Small intestine (tissue), 7 donors: Measurements from ENCODE around the gene ACTRT2. TPM values are rescaled to one million over a fixed set of nuclear protein-coding genes. Genes with fewer than 3 reads are reported as not detected.

ENCODE experiments used
- DNase-seq, 2 donors: peaks; one replicate each; pipeline versions ENCODE4 v3.0.0 to v3.0.0-alpha.2; 2013
- FAIRE-seq: peaks from 2 replicates; lab custom pipeline; 2012; peaks lifted over from hg19 to GRCh38; lab: Jason Lieb, UNC
- H3K27ac ChIP-seq, 3 donors: one replicate each; pipeline ENCODE4 v1.5.1; 2013; ENCODE audit warnings: low read length in 2 of 3, mild to moderate bottlenecking in 2 of 3, control low read depth in 1 of 3, inconsistent platforms in 1 of 3, low read depth in 1 of 3, moderate library complexity in 1 of 3
- H3K27me3 ChIP-seq, 3 donors: one replicate each; pipeline ENCODE4 v1.6.1; 2013; ENCODE audit warnings: low read length in 3 of 3, inconsistent platforms in 1 of 3; ENCODE audit not compliant: control insufficient read depth in 3 of 3, insufficient read depth in 3 of 3
- H3K36me3 ChIP-seq, 3 donors: one replicate each; pipeline ENCODE4 v1.6.1; 2013; ENCODE audit warnings: low read length in 3 of 3, inconsistent platforms in 1 of 3, low read depth in 1 of 3, mild to moderate bottlenecking in 1 of 3, moderate library complexity in 1 of 3; ENCODE audit not compliant: control insufficient read depth in 3 of 3, insufficient read depth in 2 of 3
- H3K4me1 ChIP-seq, 3 donors: one replicate each; pipeline ENCODE4 v1.6.1; 2013; ENCODE audit warnings: low read length in 2 of 3, inconsistent platforms in 1 of 3, low read depth in 1 of 3, mild to moderate bottlenecking in 1 of 3, moderate library complexity in 1 of 3; ENCODE audit not compliant: control insufficient read depth in 3 of 3, insufficient read depth in 2 of 3
- H3K4me3 ChIP-seq, 3 donors: one replicate each; pipeline ENCODE4 v1.5.1; 2013; ENCODE audit warnings: low read length in 3 of 3, control low read depth in 1 of 3, inconsistent platforms in 1 of 3, low read depth in 1 of 3, mild to moderate bottlenecking in 1 of 3, moderate library complexity in 1 of 3
- H3K9me3 ChIP-seq, 2 donors: one replicate each; pipeline ENCODE4 v1.6.1; 2013; ENCODE audit warnings: low read depth in 1 of 2, low read length in 1 of 2; ENCODE audit not compliant: control insufficient read depth in 2 of 2, insufficient read depth in 1 of 2
- WGBS, 3 donors: extraction: QIAGEN DNeasy Blood & Tissue Kit; methylation state at CpG; one replicate each; pipeline ENCODE4 v1.1.7; 2013; 5-methylcytosine and 5-hydroxymethylcytosine counted together
- polyA plus RNA-seq, 4 donors: library from polyadenylated mRNA; stranded (reverse) in 3 of 4; unstranded in 1 of 4; fragments of 200-250 nt in 3 of 4; fragments of 120-200 nt in 1 of 4; gene quantifications; one replicate each; pipeline versions ENCODE4 v1.2.1 to v1.2.3, GENCODE V29; 2013
- donor health status: healthy with polysubstance abuse.
- donor health status: control.
- donor health status: control.
- donor health status: Bipolar disorder and iron deficiency.
- donor health status: healthy.

Gene ACTRT2
- polyA plus RNA-seq, 4 donors: not detected

- DNase-seq: no peak
- FAIRE-seq: no peak
These were observed 21.2 kb downstream of the ACTRT2 start for GRCh38 chr1:3042481-3042880.

GRCh38 chr1:3049164-3049563, 27.9 kb downstream of the ACTRT2 start:
- H3K36me3 ChIP-seq: no peaks in the 10 kb centered on the region
- peaks cover 0 to 4% (median 0%) of the 10 kb centered on the region in 3 donors for H3K27me3 ChIP-seq
- DNase-seq (no peak), FAIRE-seq (no peak)
- no peak overlapping the region for H3K27ac ChIP-seq
- no peaks in the 10 kb centered on the region for H3K4me1 ChIP-seq
- no peak overlapping the region for H3K4me3 ChIP-seq
- 76 to 80% (median 78%) methylated on average over 7 of the region's 7 CpGs for WGBS, 3 donors
- H3K9me3 ChIP-seq: peaks cover 0 to 7% of the 10 kb centered on the region in 2 donors

More at GRCh38 chr1:3042481-3042880, 21.2 kb downstream of the ACTRT2 start:
- H3K4me1 ChIP-seq: no peaks in the 10 kb centered on the region
- H3K36me3 ChIP-seq: no peaks in the 10 kb centered on the region
- H3K4me3 ChIP-seq: no peak overlapping the region
- 88 to 91% (median 90%) methylated on average over 9 of the region's 9 CpGs for WGBS, 3 donors
- peaks cover 0 to 2% (median 0%) of the 10 kb centered on the region in 3 donors for H3K27me3 ChIP-seq
- H3K27ac ChIP-seq: no peak overlapping the region
- no peaks in the 10 kb centered on the region for H3K9me3 ChIP-seq

- Histone ChIP-seq H3K27ac (no peak overlapping the region), H3K9me3 (peaks cover 0 to 7% of the 10 kb centered on the region in 2 donors), H3K4me1 (no peaks in the 10 kb centered on the region), H3K4me3 (no peak overlapping the region), H3K27me3 (peaks cover 0 to 2% (median 0%) of the 10 kb centered on the region in 3 donors), H3K36me3 (no peaks in the 10 kb centered on the region)
- no peak for FAIRE-seq
- WGBS, 3 donors: 69 to 87% (median 86%) methylated on average over 2 of the region's 2 CpGs
- DNase-seq: no peak
These were observed 28.6 kb downstream of the ACTRT2 start for GRCh38 chr1:3049905-3050304.

DNA sequence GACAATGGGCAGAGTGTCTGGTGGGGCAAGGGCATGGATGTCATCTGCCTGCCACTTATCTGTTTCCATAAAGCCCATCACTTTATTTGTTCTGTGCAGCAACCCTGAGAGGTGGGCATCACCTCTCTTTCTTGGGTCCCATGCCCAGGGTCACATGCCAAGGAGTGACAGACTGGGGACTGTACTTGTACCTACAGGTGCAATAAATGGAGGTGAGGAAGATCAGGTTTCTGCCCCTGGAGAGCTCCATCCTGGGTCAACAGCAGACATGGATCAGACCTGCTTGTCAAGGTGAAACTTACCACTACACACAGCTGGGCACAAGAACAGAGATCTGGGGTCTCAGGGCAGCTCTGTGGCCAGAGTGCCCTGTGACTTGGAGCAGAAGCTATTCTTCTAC, 29.3 kb downstream of the ACTRT2 start:
- no peak overlapping the region for H3K27ac ChIP-seq
- H3K9me3 ChIP-seq: peaks cover 0 to 7% of the 10 kb centered on the region in 2 donors
- H3K4me3 ChIP-seq: no peak overlapping the region
- H3K36me3 ChIP-seq: no peaks in the 10 kb centered on the region
- peaks cover 0 to 2% (median 0%) of the 10 kb centered on the region in 3 donors for H3K27me3 ChIP-seq
- no peak for FAIRE-seq
- DNase-seq: no peak
- H3K4me1 ChIP-seq: no peaks in the 10 kb centered on the region

DNA sequence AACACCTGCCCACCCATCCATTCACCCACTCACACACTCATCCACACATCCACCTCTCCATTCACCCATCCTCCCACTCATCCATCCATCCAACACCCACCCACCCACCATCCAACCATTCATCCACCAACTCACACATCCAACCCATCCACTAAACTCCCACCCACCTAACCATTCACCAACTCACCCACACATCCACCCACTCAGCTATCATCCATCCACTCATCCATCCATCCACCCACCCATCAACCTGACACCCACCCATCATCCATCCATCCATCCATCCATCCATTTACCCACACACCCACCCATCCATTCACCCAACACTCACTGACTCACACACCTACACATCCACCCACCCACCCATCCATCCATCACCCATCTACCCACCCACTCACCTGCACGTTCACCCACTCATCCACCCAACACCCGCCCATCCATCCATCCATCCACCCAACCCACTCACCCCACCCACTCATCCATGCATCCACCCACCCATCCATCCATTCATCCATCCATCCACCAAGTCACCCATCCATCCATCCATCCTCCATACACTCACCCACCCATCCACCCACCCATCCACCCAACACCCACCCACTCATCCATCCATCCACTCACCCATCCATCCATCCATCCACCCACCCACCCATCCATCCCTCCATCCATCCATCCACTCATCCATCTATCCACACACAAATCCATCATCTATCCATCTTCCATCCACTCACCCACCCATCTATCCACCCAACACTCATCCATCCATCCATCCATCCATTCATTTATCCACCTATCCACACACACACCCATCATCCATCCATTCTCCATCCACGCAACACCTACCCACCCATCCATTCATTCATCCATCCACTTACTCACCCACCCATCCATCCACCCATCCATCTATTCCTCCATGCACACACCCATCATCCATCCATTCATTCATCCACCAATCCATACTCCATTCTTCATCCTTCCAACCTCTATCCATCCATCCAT, 30.3 kb downstream of the ACTRT2 start:
- no peaks in the 10 kb centered on the region for H3K4me1 ChIP-seq
- WGBS, 3 donors: 82 to 88% (median 86%) methylated on average over 3 of the region's 3 CpGs
- peaks cover 0 to 7% of the 10 kb centered on the region in 2 donors for H3K9me3 ChIP-seq
- H3K27ac ChIP-seq: no peak overlapping the region
- H3K4me3 ChIP-seq: no peak overlapping the region
- FAIRE-seq (no peak), DNase-seq (no peak)
- peaks cover 0 to 2% (median 0%) of the 10 kb centered on the region in 3 donors for H3K27me3 ChIP-seq
- no peaks in the 10 kb centered on the region for H3K36me3 ChIP-seq

- WGBS, 3 donors: 87 to 96% (median 94%) methylated on average over 4 to 5 of the region's 5 CpGs
- peaks cover 0 to 2% (median 0%) of the 10 kb centered on the region in 3 donors for H3K27me3 ChIP-seq
- peaks cover 0 to 7% of the 10 kb centered on the region in 2 donors for H3K9me3 ChIP-seq
- no peak overlapping the region for H3K4me3 ChIP-seq
- no peak for DNase-seq
- H3K27ac ChIP-seq: no peak overlapping the region
- no peaks in the 10 kb centered on the region for H3K36me3 ChIP-seq
- no peaks in the 10 kb centered on the region for H3K4me1 ChIP-seq
- no peak for FAIRE-seq
These were observed 31.2 kb downstream of the ACTRT2 start for GRCh38 chr1:3052501-3052900.

- FAIRE-seq (no peak), DNase-seq (no peak)
- Histone ChIP-seq H3K4me3 (no peak overlapping the region), H3K36me3 (no peaks in the 10 kb centered on the region), H3K4me1 (no peaks in the 10 kb centered on the region), H3K9me3 (peaks cover 0 to 7% of the 10 kb centered on the region in 2 donors), H3K27me3 (peaks cover 0 to 2% (median 0%) of the 10 kb centered on the region in 3 donors), H3K27ac (no peak overlapping the region)
- whole genome bisulfite sequencing, 3 donors: 90 to 93% (median 90%) methylated on average over 9 of the region's 9 CpGs
These were observed 32.2 kb downstream of the ACTRT2 start for GRCh38 chr1:3053366-3053980.

- Histone ChIP-seq H3K4me3 (no peak overlapping the region), H3K4me1 (no peaks in the 10 kb centered on the region), H3K36me3 (no peaks in the 10 kb centered on the region), H3K27ac (no peak overlapping the region), H3K9me3 (peaks cover 0 to 7% of the 10 kb centered on the region in 2 donors), H3K27me3 (peaks cover 0 to 2% (median 0%) of the 10 kb centered on the region in 3 donors)
- 83 to 85% (median 85%) methylated on average over 6 of the region's 6 CpGs for WGBS, 3 donors
- DNase-seq (no peak), FAIRE-seq (no peak)
These were observed 32.7 kb downstream of the ACTRT2 start for GRCh38 chr1:3053986-3054385.
